IPS-18a (cell line): ENCODE measurements around the gene SHOC2.

Experiments
- H3K27ac ChIP-seq: one replicate; pipeline ENCODE4 v1.5.1; 2013; ENCODE audit warnings: low read length
- H3K27me3 ChIP-seq: one replicate; pipeline ENCODE4 v1.6.1; 2013; ENCODE audit warnings: mild to moderate bottlenecking, low read length; ENCODE audit not compliant: control insufficient read depth, insufficient read depth
- H3K36me3 ChIP-seq: one replicate; pipeline ENCODE4 v1.6.1; 2013; ENCODE audit warnings: low read depth, low read length; ENCODE audit not compliant: control insufficient read depth
- H3K4me1 ChIP-seq: one replicate; pipeline ENCODE4 v1.6.1; 2013; ENCODE audit warnings: low read depth, low read length; ENCODE audit not compliant: control insufficient read depth
- H3K4me3 ChIP-seq: one replicate; pipeline ENCODE4 v1.5.1; 2013; ENCODE audit warnings: low read length
- H3K9ac ChIP-seq: one replicate; pipeline ENCODE4 v1.6.1; 2013; ENCODE audit warnings: mild to moderate bottlenecking, low read length, moderate library complexity
- H3K9me3 ChIP-seq: one replicate; pipeline ENCODE4 v1.6.1; 2013; ENCODE audit warnings: low read depth, low read length; ENCODE audit not compliant: control insufficient read depth

The SHOC2 gene

DNA sequence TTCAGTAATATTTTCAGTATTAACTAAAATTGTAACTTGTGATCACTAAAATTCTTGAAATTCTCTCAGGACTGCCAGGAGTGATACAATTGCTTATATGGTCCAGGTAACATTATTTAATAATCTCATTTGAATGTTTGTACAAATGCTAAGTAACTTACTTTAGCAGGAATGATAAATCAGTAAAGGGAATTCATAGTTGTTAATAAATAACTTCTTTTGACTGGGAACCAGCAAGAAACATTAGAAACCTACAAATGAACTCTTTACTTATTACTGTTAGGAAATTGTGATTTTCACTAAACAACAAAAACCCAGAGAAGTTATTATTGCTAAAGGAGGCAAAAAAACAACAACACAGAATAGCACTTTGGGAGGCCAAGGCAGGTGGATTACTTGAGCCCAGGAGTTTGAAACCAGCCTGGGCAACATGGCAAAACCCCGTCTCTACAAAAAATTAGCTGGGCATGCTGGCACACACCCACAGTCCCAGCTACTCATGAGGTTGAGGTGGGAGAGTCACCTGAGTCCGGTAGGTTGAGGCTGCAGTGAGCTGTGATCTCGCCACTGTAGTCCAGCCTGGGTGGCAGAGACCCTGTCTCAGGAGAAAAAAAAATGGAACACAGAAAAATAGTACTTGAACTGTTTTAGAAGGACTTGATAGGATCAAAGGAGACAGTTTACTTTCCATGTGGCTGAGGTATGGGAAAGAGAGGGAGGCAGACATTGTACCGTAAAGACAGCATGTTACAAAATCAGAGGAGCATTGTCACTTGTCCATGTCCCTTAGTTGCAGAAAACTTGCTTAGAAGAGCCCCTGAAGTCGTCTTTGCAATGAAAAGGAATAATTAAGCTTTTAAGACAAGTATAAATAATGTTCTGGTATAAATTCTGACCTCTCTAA is 53.1 kb downstream of the SHOC2 start:
- no peaks in the 10 kb centered on the region for H3K27me3 ChIP-seq
- no peak overlapping the region for H3K27ac ChIP-seq

DNA sequence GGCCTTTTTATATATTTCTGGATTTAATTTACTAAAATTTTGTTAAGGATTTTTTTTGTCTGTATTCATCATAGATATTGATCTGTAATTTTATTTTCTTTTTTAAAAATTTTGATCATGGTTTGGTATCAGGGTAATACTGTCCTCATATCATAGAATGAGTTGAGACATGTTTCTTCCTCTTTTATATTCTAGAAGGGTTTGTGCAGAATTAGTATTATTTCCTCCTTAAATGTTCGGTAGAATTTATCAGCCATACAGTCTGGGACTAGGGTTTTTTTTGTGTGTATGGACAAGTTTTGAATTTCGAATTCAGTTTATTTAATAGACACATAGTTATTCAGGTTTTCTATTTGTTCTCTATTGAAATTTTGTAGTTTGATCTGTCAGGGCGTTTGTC is 54.0 kb downstream of the SHOC2 start:
- Histone ChIP-seq H3K4me3 (no peak overlapping the region), H3K27ac (no peak overlapping the region), H3K27me3 (no peaks in the 10 kb centered on the region), H3K36me3 (no peaks in the 10 kb centered on the region), H3K9me3 (no peaks in the 10 kb centered on the region), H3K9ac (no peak overlapping the region), H3K4me1 (no peaks in the 10 kb centered on the region)

More for the DNA sequence above, 53.1 kb downstream of the SHOC2 start:
- H3K4me3 ChIP-seq, result no peak overlapping the region
- H3K9me3 ChIP-seq, result no peaks in the 10 kb centered on the region
- H3K9ac ChIP-seq, result no peak overlapping the region
- no peaks in the 10 kb centered on the region for H3K36me3 ChIP-seq
- no peaks in the 10 kb centered on the region for H3K4me1 ChIP-seq

DNA sequence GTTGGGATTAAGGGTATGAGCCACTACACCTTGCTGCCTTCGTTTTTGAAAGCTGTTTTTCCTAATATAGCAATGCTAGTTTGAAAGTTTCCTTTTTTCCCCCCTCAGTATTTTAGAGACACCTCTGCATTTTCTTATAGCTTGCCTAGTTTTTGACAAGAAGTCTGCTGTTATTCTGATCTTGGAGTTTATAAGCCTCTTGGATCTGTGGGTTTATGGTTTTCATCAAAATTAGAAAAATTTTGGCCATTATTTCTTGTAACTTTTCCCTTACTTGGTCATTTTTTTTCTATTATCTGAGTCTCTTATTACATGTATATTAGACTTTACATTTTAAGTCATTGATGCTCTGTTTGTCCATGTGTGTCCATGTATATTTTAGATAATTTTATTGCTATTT is 57.2 kb downstream of the SHOC2 start:
- Histone ChIP-seq H3K9ac (no peak overlapping the region), H3K4me3 (no peak overlapping the region), H3K4me1 (no peaks in the 10 kb centered on the region), H3K9me3 (no peaks in the 10 kb centered on the region), H3K27me3 (no peaks in the 10 kb centered on the region), H3K36me3 (no peaks in the 10 kb centered on the region), H3K27ac (no peak overlapping the region)

DNA sequence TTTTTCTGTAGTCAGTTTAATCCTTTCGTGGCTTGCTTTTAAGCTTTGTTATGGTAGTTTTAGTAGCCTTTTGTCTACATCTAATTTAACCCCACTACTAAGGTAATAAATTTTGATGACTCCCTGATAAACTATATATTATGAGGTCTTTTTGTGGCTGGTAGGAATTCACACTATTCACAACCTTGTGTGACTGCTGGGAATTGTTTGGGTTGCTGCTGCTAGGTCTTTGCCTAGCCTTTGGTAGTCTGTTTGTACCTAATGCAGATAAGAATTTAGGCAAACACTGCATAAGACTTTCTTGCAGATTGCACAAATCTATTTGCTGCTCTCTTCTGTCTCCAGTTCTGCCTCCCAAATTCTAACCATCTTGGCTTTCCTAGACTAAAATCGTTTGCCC is 58.3 kb downstream of the SHOC2 start:
- no peaks in the 10 kb centered on the region for H3K27me3 ChIP-seq
- no peaks in the 10 kb centered on the region for H3K9me3 ChIP-seq
- no peak overlapping the region for H3K4me3 ChIP-seq
- H3K27ac ChIP-seq, result no peak overlapping the region
- no peak overlapping the region for H3K9ac ChIP-seq
- no peaks in the 10 kb centered on the region for H3K36me3 ChIP-seq
- no peaks in the 10 kb centered on the region for H3K4me1 ChIP-seq

DNA sequence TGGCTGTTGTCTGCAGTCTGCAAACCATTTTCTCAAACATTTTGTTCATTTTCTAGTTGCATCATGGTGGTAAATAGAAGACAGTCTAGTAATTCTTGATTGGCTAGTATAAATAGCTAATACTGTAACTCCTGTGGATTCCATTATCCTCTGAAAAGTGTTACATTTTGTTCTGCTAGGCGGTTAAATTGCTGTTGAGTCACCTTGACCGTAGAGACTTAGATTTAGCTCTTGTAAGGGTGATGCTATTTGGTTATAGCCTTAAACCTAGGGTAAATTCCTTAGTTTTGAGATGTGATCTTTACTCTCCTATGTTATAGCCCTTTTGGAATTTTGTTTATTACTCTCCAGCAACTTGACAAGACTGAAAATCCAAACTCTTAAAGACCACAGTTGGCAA is 58.8 kb downstream of the SHOC2 start:
- Histone ChIP-seq H3K36me3 (no peaks in the 10 kb centered on the region), H3K27ac (no peak overlapping the region), H3K9ac (no peak overlapping the region), H3K4me1 (no peaks in the 10 kb centered on the region), H3K9me3 (no peaks in the 10 kb centered on the region), H3K27me3 (no peaks in the 10 kb centered on the region), H3K4me3 (no peak overlapping the region)

DNA sequence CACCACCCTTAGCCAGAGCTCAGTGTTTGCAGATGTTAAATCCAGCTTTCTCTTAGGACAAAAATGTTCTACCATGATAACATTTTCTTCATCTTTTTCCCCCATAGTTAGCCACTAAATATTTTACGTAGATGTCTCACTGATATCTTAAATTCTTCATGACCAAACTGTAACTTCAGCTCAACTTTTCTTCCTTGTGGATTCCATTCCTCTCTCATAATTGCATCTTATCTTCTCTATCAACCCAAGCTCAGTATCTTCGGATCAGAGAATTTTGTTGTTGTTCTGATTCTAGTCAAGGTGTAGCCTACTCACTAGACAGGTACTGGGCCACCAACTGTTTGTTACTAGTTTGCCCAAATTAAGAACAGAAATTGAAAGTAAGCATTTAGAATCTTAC is 60.2 kb downstream of the SHOC2 start:
- Histone ChIP-seq H3K27ac (no peak overlapping the region), H3K27me3 (no peaks in the 10 kb centered on the region), H3K36me3 (no peaks in the 10 kb centered on the region), H3K4me1 (no peaks in the 10 kb centered on the region), H3K4me3 (no peak overlapping the region), H3K9me3 (no peaks in the 10 kb centered on the region), H3K9ac (no peak overlapping the region)

DNA sequence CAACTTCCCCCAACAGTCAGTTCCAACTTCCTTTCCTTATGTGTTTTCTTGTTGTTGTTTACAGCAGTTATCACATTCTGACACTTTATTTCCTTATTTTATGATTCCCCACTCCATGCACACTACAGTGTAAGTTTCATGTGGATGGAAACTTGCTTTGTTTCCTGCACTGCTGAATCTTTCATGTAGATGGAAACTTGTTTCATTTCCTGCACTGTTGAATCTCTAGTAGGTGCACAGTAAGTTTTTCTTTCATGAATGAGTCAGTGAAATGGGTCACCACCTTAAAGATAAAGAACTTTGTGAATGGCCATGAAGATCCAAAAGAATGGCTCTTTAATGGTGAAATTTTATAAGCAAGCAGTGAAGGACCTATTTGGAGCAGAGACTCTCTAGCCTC is 61.4 kb downstream of the SHOC2 start:
- Histone ChIP-seq H3K9ac (no peak overlapping the region), H3K27me3 (no peaks in the 10 kb centered on the region), H3K36me3 (no peaks in the 10 kb centered on the region), H3K9me3 (no peaks in the 10 kb centered on the region), H3K27ac (no peak overlapping the region), H3K4me1 (no peaks in the 10 kb centered on the region), H3K4me3 (no peak overlapping the region)

DNA sequence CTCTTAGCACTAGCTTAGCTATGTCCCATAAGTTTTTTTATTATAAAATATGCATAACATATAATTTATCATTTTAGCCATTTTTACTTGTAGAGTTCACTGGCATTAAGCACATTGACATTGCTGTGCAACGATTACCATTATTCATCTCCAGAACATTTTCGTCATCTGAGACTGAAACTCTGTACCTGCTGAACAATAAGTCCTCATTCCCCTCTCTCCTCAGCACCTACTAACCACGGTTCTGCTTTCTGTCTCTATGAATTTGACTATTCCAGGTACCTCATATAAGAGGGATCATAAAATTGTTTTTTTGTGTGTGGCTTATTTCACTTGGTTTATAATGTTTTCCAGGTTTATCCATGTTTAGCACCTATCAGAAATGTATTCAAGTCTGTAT is 64.1 kb downstream of the SHOC2 start:
- Histone ChIP-seq H3K36me3 (no peaks in the 10 kb centered on the region), H3K27me3 (no peaks in the 10 kb centered on the region), H3K27ac (no peak overlapping the region), H3K9me3 (no peaks in the 10 kb centered on the region), H3K4me1 (no peaks in the 10 kb centered on the region), H3K4me3 (no peak overlapping the region), H3K9ac (no peak overlapping the region)

DNA sequence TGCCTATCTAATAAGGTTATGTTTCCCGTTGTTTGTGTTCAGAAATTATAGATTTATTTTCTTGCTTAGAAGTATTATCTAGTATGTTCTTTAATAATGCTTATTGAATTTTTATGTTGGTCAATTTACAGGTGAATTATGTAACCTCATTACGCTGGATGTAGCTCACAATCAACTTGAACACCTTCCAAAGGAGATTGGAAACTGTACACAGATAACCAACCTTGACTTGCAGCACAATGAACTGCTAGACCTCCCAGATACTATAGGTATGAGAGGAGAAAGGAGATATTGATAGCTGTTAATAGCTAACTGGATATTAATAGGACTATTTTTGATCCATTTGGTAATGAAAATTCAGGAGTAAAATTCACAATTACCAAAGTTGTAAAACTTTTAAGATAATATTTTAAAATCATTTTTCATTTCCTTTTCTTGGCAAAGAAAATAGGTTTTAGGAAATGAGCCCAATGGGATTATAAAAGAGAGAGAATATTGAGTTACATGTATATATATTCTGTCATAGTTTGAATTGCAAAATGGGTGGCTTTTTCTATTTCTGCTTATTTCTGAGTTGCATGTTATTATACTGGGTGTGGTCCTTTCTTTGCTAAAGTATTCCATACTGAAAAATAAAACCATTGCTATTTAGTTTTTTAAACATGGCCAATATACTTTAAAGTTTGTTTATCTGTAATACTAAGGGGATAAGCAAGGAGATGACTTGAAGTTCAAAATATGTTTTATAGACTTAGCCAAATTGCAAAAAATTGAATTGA is 66.3 kb downstream of the SHOC2 start:
- Histone ChIP-seq H3K4me1 (no peaks in the 10 kb centered on the region), H3K9ac (no peak overlapping the region), H3K27me3 (no peaks in the 10 kb centered on the region), H3K36me3 (no peaks in the 10 kb centered on the region), H3K27ac (no peak overlapping the region), H3K9me3 (no peaks in the 10 kb centered on the region), H3K4me3 (no peak overlapping the region)

DNA sequence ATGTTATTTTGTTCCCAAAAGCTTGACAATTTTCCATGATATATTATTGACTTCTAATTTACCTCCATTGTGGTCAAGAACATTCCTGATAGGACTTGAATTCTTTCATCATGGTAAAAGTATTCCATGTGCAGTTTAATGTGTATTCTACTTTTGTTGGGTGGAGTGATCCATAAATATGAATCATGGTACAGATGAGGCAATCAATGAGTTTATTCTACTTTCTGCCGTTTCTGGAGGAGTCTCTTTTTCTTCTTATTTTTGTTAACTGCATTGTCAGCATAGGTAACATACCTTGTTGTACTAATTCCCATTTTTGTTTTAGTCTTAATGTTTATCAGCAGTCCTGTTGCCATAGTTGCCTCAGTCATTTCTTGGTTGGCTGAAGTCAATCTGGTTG is 69.6 kb downstream of the SHOC2 start:
- no peaks in the 10 kb centered on the region for H3K9me3 ChIP-seq
- no peak overlapping the region for H3K9ac ChIP-seq
- H3K27me3 ChIP-seq, result no peaks in the 10 kb centered on the region
- no peaks in the 10 kb centered on the region for H3K4me1 ChIP-seq
- H3K27ac ChIP-seq, result no peak overlapping the region
- no peak overlapping the region for H3K4me3 ChIP-seq
- no peaks in the 10 kb centered on the region for H3K36me3 ChIP-seq

DNA sequence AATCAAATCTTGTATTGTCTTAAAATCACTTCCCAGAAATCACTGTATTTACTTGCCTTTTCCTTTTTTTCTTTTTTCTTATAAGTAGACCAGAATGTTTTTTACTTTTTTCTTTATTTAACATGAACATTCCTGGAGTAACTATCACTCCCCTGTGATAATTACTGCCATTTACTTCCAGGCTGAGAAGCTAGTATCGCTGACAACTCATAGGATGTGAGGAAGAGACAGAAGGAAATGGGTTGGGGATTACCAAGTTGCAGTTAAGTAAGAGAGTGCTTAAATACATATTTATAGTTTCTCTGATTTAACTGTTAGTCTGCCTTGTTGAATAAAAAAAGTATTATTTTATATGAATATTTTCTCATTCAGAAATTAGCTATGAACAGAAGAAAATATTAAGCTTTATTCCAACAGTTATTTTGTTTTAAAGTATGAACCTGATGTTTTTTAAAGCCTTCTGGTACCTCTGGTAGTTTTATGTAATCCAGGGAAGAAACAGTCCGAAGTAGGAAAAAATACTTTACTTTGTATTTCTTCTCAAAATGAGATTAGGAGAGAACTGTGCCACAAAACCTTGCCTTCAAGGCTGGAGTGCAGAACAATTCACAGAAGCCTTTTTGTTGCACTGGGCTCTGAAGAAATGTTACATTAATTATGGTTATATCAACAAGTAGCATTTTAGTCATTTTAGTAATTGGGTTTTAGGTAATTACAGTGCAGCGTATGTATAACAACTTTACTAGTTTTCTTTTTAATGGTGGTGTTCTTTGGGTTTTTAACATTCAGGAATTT is 72.8 kb downstream of the SHOC2 start:
- H3K36me3 ChIP-seq, result no peaks in the 10 kb centered on the region

More for the DNA sequence above, 72.8 kb downstream of the SHOC2 start:
- no peak overlapping the region for H3K9ac ChIP-seq
- no peaks in the 10 kb centered on the region for H3K27me3 ChIP-seq
- H3K9me3 ChIP-seq, result no peaks in the 10 kb centered on the region
- H3K4me1 ChIP-seq, result no peaks in the 10 kb centered on the region
- H3K27ac ChIP-seq, result no peak overlapping the region
- H3K4me3 ChIP-seq, result no peak overlapping the region
